Measurements from ENCODE around the gene ZDHHC13. TPM values are rescaled to one million over a fixed set of nuclear protein-coding genes. Genes with fewer than 3 reads are reported as not detected.

ZDHHC13 gene
- polyA plus RNA-seq, 5 donors, result 20.6 to 35.5 (median 23.7) TPM

DNA sequence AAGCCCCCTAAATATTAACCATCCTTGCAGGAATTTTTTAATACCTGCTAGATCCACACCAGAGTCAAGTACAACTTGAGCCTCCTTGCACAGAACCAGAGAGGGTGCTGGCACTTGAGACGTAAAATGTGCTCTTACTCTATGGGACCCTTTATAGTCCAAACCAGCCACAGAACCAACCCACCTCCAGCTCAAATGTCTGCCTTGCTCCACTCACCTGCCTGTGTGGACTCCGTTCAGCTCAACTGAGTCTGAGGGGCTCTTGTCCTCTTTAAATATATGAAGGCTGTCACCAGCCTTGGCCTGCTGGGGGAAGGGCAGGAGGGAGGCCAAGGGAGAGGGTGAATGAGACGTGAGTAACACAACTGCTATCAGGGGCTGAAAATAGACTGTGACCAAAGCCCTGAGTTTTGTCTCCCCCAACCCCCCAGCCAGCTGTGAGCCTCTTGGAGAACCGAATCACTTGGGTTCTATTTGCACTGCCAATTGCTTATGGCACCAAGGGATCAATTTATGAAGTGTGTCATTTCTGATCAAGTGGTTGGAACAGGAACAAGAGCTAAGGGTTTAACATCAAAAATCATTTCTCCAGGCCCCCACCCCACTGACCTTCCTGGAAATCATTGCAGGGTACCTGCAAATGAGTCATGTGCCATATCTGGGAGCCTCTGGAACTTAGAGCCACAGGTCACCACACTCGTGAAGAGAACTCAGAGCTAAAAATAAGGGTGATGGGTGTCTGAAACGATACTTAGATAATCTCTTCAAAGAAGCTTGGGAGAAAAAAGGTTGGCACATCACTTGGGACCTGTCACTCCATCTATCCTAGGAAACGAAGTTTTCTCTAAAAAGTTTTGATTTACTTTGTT, 85.0 kb downstream of the ZDHHC13 start, which contains the start of gene CSRP3:
Gene CSRP3, minus strand, starts transcription at position 247 of the 869 bp plus-strand sequence. CDS start 9,535 bp downstream, outside the sequence.
- no peak for DNase-seq

DNA sequence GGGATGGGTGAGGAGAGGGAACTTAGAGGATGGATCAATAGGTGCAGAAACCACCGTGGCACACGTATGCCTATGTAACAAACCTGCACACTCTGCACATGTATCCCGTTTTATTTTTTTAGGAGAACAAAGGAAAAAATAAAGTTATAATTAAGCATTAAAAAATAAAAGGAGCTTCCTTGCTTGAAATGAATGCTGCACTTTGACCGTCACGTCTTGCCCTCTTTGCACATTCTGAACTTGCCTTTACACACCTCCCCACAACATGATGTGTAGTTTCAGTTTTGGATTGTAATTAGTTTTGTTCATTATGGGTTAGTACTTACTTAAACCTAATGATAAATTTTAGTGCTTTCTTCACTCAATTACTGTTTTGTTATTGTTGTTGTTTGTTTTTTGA, 87.9 kb downstream of the ZDHHC13 start:
- no peak for DNase-seq

DNA sequence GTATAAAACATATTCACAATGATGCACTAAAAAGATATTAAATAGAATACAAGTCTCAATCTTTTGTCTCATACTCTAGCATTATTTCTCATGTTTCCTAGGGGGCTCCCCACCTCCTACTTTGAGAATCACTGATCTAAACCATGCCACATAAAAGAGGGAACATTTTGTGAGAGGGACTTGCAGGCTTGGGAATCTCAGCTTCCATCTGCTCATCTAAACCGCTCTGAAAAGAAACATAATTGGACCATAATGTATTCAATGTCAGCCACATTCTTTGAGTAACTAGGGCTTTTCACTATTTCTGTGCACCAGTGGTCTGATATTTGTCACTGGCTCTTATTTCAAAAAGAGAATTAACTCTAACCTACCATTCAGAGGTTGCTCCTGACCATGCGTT, 91.2 kb downstream of the ZDHHC13 start:
- DNase-seq, result no peak

DNA sequence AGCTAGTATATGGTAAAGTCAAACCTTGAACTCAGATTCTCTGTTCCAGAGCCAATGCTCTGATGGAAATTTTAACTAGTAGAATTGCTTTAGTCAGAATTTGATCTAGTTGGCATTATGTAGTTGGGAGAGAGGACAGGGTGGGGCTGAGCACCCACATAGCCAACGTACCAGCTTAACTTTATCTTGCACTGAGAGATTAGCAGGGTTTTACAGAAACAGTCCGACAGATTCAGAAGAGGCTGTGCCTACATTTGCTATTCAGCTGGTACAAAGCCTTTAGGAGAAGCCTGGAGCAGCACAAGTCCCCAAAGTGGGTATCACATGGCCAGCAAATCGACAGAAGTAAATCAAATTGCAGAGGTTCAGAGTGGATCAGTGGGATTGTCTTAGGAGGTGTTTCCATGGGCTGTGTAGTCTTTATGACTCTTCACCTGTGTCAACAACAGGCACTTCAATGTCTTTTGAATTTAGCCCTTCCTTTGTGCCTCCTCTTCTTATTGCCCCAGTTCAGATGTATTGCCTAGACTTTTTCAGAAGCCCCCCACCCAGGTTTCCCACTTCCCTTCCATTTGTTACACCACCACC, 92.1 kb downstream of the ZDHHC13 start:
- DNase-seq, result no peak

DNA sequence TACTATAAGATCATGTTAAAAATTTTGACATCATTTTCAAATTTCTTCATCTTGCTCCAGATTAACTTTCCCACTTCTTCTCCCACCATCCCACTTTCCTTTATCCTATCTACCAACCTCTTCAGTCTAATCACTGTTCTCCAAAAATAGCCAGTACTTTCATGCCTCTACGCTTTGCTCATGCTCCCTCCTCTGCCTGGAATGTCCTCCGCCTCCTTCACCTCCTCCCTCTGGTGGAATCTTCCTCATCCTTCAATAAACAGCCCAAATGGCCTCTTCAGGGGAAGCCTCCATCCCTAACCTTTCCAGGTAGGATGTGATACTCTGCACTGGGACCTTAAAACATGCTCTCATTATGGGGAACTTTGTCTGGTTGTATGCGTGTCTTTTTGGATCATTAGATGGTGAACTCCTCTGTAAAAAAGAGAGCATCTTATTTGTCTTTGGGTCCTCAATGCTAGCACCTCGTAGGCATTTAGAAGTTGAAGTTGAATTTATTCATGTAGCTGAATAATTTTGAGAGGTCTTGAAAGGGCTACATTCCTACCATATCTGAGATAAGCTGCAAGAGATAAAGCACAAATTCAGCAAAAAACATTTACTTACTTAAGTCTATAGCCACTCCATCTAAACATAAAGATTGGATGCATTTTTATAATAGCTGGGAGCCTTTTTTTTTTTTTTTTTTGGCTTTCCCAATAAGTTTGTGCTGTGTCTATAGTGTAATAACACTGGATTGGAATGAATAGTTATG, 92.8 kb downstream of the ZDHHC13 start:
- no peak for DNase-seq

DNA sequence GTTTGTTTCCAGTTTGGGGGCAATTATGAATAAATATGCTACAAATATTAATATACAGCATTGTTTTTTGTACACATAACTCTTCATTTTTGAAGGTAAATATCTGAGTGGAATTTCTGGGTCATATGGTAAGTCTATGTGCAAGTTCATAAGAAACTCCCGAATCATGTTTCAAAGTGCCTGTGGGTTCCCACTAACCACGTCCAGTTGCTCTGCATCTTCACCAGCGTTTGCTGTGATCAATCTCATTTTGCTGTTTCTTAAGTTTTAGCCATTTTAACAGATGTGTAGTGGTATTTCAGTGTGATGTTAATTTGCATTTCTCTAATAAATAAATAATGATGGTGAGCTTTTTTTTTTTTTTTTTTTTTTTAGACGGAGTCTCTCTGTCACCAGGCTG, 99.1 kb downstream of the ZDHHC13 start:
- DNase-seq, result no peak

DNA sequence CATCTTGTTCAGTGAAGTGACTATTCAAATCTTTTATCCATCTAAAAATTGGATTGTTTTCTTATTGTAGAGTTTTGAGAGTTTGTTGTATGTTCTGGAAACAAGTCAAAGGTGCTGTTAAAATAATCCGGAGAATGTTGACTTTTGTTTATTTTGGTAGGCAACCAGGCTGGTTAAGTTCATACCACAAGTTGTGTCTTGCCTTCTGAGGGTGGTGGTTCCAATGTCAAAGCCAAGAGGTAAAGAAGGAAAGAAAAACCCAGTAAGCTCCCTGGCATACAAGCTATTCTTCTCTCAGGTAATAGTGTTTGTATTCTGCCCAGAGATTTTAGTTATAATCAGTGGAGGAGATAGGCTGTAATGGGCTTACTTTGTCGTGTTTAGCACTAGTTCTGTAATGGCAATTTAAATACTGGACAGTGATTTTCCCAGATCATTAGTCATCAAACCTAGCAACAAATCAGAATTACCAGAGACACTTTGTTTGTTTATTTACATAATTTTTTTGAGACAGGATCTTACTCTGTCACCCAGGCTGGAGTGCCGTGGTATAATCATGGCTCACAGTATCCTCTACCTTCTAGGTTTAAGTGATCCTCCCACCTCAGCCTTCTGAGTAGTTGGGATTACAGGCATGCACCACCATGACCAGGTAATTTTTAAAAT, 99.9 kb downstream of the ZDHHC13 start:
- no peak for DNase-seq

DNA sequence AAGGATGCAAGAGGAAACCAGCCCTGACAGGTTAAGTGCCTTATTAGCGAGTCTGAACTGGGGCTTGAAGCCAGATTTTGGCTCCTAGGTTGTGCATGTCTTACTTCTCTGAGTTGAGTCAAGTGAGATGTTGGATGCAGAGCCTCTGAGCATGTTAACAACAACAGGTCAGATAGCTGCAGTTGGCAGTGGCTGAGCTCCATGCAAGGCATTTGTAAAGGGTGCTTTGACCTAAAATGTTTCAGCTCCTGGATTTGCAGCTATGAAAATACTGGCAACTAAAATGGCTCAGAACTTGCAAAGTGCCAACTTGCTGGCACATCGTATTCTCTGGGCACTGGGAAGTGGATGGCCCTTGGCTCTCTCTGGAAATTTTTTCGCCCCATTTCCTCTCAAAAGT, 101.2 kb downstream of the ZDHHC13 start:
- DNase-seq, result no peak

DNA sequence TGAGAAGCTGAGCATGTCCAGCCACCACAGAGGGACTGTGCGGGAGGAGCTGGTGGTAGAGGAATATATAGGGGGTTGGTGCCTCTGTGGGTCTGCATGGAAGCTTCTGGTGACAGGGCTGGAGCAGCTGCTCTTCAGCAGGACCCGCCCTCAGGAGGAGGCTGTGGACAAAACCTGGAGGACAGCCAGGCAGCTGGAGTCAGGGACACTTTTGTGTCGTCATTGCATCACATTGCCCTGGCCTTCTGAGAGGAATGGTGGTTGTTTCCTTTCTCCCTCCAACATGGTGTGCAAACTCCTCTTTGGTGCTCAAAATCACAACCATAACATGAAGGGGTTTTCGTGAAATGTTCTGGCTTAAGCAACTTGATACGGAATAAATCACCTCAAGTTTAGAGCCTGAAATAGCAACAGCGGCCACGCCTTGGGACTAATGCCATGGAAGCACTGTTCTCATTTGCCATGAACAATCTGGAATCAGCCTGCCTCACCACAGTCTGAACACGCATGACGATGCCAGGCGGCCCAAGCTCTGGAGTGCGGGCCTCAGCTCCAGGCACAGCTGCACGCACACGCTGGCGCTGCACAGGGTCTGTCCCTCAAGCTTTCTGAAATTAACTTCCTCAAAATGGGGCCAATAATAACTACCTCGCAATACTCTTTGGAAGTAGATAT, 102.0 kb downstream of the ZDHHC13 start:
- no peak for DNase-seq

DNA sequence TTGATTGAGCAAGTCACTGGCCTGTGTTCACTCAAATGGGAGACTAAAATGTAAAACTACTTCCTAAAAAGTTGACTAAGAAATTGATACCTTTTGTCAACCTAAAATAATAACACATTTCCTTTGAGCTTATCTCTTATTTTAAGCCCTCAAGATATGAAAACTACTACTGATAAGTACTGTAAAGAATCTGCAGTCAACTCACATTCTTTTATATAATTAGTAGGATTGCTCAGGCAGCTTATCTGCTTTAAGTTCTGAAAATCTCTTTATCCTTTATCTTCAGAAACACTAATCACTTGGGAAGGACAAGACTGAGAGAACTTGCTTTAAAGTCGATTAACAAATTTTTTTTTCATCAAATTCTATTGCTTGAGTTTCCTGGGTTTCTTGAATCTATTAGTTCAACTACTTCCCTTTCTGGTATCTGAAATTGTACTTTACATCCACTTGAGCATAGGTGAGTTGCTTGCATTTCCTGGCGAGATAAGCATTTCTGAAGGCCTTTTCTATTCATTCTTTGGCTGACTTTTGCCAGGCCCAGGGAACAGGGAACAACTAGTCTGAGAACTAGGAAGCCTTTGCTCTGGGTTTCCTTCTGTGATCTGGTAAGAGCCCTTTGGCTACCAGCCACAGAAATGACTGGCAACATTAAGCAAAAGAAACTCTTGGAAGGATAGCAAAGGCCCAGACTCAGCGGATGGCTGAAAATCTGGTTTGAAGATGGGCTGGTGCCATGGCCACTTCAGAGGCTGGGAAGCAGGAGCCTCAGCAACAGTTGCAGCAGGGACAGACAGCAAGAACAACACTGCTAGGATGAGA, 104.1 kb downstream of the ZDHHC13 start:
- peak in 1 of 2 donors; percentile 43 for DNase-seq

DNA sequence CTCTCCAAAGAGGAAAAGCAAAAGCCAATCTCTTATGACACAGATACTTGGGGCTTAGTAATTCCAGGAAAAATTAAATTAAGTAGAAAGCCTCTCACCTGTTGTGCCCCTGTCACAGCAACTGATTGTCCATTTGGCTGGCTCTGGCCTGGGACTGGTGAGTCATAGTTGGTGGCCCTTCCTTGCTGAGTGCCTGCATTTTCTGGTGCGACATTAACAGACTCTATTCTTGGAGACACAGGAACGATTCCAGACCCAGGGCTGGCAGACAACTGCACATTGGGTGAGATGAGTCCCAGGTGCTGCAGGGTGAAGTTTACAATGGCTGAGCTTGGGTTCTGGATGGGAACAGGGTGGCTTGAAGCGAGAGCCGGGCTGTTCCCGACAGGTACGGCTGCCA, 108.2 kb downstream of the ZDHHC13 start:
- no peak for DNase-seq

DNA sequence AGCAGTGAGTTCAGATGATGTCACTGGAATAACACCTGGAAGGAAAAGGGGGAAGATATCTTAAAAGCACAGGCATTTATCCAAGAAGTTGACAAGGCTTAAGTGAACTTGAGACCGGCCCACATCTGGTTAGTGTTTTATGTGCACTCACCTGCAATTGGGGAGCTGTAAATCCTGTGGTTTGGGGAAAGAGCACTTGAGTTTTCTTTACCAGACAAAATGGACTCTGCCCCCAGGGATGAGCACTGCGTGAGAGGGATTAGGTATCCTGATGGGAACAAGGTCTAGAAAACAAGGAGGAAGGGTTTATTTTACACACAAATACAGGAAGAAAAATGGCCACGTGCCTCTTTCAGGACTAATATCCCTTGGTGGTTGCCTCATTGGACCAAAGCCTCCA, 108.6 kb downstream of the ZDHHC13 start:
- no peak for DNase-seq

Other genes with a start within 250 kb of the ZDHHC13 start
- gene MRGPRX1, start 177.8 kb upstream of the ZDHHC13 start, polyA plus RNA-seq (ENCODE audit: insufficient read depth in 1 of 5, insufficient read length in 5 of 5, low replicate concordance in 1 of 5), result not detected
- gene MRGPRX2, start 56.5 kb upstream of the ZDHHC13 start, polyA plus RNA-seq (ENCODE audit: insufficient read depth in 1 of 5, insufficient read length in 5 of 5, low replicate concordance in 1 of 5), result not detected
- gene CSRP3, start 84.8 kb downstream of the ZDHHC13 start, polyA plus RNA-seq (ENCODE audit: insufficient read depth in 1 of 5, insufficient read length in 5 of 5, low replicate concordance in 1 of 5), result 10 to 100 TPM in 1 of 5 donors, 1 to 10 TPM in 2, under 1 TPM in 2; 0.40 to 29.2 (median 1.1) TPM
- gene E2F8, start 123.8 kb downstream of the ZDHHC13 start, polyA plus RNA-seq (ENCODE audit: insufficient read depth in 1 of 5, insufficient read length in 5 of 5, low replicate concordance in 1 of 5), result 10 to 100 TPM; 29.9 to 73.4 (median 47.4) TPM

All from right lung (tissue), 5 donors.